Memory B cell (primary cell): Measurements from ENCODE around the gene TM4SF1.

Experiments used
- ATAC-seq: fragments of 150-1000 bp; cut with Tn5 transposase; 2 replicates; pipeline ENCODE4 v1.10.0; 2021; ENCODE audit warnings: low read depth, mild to moderate bottlenecking, moderate library complexity
- DNase-seq, 2 donors: peaks; one replicate each; pipeline ENCODE4 v3.0.0; 2022; ENCODE audit warnings: low spot score in 2 of 2
- H3K27ac Mint-ChIP-seq: one replicate; pipeline ENCODE4 v1.8.0; 2022; ENCODE audit warnings: mild to moderate bottlenecking, moderate library complexity, mixed read lengths
- H3K27me3 Mint-ChIP-seq: one replicate; pipeline ENCODE4 v1.8.0; 2022; ENCODE audit warnings: mixed read lengths
- H3K36me3 Mint-ChIP-seq: one replicate; pipeline ENCODE4 v1.8.0; 2022; ENCODE audit warnings: mild to moderate bottlenecking, mixed read lengths
- H3K4me1 Mint-ChIP-seq: one replicate; pipeline ENCODE4 v1.8.0; 2022; ENCODE audit warnings: mixed read lengths
- H3K4me3 Mint-ChIP-seq: one replicate; pipeline ENCODE4 v1.8.0; 2022; ENCODE audit warnings: mild to moderate bottlenecking, moderate library complexity, mixed read lengths
- H3K9me3 Mint-ChIP-seq: one replicate; pipeline ENCODE4 v1.8.0; 2022; ENCODE audit warnings: mixed read lengths

The TM4SF1 gene

DNA sequence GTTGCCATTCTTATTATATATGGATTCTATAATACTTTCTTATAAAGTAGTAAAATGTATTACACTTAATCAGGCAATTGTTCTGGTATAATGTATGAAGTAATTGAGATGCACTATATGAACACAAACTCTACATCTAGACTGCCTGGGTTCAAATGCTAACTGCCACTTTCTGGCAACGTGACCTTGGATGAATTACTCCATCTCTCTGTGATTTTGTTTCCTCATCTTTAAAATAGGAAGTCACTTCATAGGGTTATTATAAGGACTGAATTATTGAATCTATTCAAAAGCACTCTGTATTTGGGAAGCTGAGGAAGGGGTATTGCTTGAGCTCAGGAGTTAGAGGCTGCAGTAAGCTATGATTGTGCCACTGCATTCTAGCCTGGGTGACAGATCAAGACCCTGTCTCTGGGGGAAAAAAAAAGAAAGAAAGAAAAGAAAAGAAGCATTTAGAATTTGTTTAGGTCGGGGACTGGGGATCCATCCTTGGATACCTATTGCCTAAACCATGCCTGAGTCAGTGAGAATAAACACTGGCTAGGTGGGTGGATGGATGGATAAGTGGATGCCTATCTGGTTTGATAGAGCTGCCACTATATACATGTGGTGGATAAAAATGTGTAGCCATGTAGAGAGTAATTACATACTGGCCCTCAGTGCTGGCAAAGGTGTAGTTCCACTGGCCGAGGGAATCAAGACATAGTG lies 2.5 kb downstream of the TM4SF1 start:
- peaks cover 9% of the 10 kb centered on the region for H3K27me3 Mint-ChIP-seq
- no peak overlapping the region for H3K4me3 Mint-ChIP-seq
- peaks cover 5% of the 10 kb centered on the region for H3K4me1 Mint-ChIP-seq
- DNase-seq (no peak), ATAC-seq (no peak)
- no peaks in the 10 kb centered on the region for H3K9me3 Mint-ChIP-seq
- H3K27ac Mint-ChIP-seq = no peak overlapping the region
- H3K36me3 Mint-ChIP-seq = peaks cover 2% of the 10 kb centered on the region

DNA sequence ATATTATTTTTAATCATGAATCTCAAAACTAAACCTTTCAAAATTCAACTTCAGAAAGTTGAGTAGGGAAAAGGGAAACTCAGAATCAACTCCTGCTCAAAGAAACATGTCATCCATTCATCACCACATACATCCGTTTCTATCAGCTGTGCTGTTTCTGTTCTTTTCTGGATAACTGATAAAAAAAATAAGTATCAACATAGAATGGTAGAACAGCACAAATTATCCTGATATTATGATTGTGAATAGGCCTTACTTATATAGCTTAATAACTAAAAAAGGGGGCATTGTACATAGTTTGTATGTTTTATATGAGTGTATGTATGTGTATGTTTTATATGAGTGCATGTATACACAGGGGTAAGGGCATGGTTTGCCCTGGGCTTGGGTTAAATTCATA lies 3.1 kb downstream of the TM4SF1 start:
- peaks cover 5% of the 10 kb centered on the region for H3K4me1 Mint-ChIP-seq

DNA sequence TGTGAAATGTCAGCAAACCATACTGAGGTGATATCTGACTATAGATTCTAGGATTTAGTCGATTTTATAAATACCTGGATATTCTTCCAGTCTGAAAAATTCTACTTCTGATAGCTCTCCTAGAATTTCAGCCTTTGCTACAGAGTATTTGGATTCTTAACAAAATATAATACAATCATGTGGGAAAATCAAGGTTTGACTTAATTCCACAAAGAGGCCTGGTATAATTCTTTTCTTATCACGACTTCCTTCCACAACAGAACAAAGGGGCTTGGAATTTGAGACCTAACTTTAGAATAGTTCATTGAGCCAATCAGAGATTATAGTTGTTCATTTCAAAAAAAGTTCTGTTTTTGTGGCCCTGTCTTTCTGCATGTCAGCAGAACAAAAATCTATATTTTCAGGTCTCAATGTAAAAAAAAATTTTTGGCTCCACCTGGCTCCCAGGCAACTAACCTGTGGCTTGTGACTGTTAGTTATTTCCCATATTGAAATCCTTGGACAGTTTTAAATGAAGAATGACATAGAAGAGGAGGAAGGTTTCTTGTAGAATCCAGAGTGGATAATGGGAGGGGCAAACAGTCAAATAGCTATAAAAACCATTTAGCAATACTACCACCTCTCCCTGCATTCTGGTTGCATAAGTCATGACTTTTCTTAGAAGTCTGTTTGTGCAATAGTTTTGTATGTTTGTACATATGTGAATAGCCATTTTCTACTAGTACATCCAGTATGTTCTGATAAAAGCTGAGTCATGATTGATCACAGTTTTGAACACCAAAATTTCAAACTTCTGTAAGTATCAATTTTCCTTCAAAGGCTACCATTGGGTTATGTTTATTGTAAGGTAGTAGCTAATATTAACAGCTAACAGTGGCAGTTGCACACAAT lies 4.0 kb downstream of the TM4SF1 start:
- ATAC-seq (no peak), DNase-seq (no peak)
- Mint-ChIP-seq H3K4me3 (no peak overlapping the region), H3K4me1 (peaks cover 5% of the 10 kb centered on the region), H3K36me3 (peaks cover 2% of the 10 kb centered on the region), H3K27ac (no peak overlapping the region), H3K27me3 (peaks cover 11% of the 10 kb centered on the region), H3K9me3 (no peaks in the 10 kb centered on the region)

More for the DNA sequence above, 3.1 kb downstream of the TM4SF1 start:
- Mint-ChIP-seq H3K27me3 (peaks cover 9% of the 10 kb centered on the region), H3K36me3 (peaks cover 2% of the 10 kb centered on the region), H3K4me3 (no peak overlapping the region), H3K9me3 (no peaks in the 10 kb centered on the region), H3K27ac (no peak overlapping the region)
- no peak for DNase-seq
- ATAC-seq = no peak

DNA sequence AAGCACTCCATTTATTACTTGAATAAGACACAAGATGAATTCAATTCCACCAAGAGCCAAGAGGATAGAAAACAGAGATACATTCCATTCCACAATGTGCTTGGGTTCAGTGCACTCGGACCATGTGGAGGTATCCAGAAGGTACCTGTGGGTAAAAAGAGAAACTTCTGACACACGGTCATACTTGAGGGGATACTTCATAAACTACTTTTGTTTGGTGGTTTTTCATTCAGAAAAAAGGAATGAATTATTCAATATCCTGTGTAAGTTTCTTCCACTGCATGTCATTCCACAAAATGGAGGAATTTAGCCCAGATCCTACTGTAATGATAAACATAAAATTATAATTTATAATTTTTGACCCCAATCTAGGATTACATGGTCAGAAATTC lies 5.7 kb downstream of the TM4SF1 start:
- ATAC-seq (no peak), DNase-seq (no peak)
- H3K36me3 Mint-ChIP-seq = no peaks in the 10 kb centered on the region
- no peak overlapping the region for H3K27ac Mint-ChIP-seq
- H3K9me3 Mint-ChIP-seq = no peaks in the 10 kb centered on the region
- H3K4me1 Mint-ChIP-seq = peaks cover 2% of the 10 kb centered on the region
- no peak overlapping the region for H3K4me3 Mint-ChIP-seq
- H3K27me3 Mint-ChIP-seq = peaks cover 8% of the 10 kb centered on the region

DNA sequence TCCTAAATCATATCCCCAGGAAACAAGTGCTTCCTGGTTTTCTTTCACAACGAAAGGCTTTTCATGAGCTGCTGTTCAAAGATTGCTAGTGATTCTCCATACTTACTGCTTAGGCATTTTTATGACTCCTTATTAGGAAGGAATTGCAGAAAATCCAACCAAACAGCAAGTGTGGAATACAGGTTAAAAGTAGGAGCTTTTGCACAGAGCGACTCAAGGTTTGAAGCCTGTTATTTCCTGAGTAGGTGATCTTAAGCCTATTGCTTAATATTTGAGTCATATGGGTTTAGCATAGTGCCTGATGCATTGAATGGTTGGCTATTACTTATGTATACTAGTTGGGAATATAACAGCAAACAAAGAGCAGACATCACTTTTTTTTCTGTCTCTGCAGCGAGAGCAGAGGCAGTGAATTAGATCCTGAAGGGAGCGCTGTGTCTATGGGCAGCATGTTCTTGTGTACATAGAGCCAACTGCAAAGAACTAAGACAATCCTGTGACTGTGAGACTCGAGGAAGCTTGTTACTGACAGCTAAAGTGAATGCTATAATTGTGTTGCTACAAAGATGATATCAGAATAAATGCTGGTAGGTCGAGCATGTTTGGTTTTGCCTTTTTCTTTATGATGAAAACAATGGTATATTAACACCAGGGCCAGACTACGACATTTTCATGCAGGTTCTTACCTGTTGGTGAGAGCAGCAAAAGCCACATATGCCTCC lies 6.3 kb downstream of the TM4SF1 start:
- DNase-seq = no peak
- ATAC-seq = no peak
- no peaks in the 10 kb centered on the region for H3K9me3 Mint-ChIP-seq
- H3K27me3 Mint-ChIP-seq = peaks cover 8% of the 10 kb centered on the region
- H3K27ac Mint-ChIP-seq = no peak overlapping the region
- peaks cover 2% of the 10 kb centered on the region for H3K4me1 Mint-ChIP-seq
- no peak overlapping the region for H3K4me3 Mint-ChIP-seq
- no peaks in the 10 kb centered on the region for H3K36me3 Mint-ChIP-seq

DNA sequence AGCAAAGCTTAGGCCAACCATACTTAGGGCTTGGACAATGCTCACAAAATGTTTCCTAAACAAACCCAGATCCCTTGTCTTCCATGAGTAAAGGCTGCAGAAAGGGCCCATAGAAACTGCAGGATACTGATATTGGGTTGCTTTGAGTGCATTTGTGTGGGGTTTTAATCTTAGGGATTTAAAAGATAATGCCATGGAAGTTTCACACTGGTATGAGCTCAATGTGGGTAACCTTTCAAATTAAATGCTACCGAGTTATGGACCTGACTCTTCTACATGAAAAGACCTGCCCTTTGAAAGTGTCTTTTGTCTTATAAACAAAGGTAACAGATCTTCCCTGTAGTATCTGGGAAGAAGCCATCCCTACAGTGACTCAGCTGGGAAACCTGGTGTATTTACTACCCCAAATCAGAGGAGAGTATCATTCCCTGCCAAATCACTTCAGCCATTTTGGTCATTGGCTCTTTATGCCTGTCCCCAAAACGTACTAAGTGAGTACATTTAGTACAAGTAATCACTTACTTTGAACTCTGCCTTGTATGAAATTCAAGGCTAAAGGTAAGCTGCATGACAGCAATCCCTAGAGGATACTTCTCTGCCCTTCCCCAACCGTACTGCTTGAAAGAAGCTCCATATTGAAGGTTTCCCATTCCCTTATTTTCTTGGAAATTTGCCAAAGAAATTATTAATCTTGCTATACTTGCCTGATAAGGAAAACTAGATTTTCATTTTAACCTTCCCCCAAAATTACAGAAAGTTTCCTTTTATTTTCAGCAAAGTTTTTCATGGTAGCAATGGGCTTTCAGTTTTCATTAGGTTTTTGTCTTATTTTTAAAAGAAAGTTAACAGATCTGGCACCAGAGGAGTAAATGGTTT lies 7.2 kb downstream of the TM4SF1 start:
- Mint-ChIP-seq H3K36me3 (no peaks in the 10 kb centered on the region), H3K4me3 (no peak overlapping the region), H3K27ac (no peak overlapping the region), H3K4me1 (peaks cover 2% of the 10 kb centered on the region), H3K27me3 (peaks cover 9% of the 10 kb centered on the region), H3K9me3 (no peaks in the 10 kb centered on the region)
- ATAC-seq (no peak), DNase-seq (no peak)

DNA sequence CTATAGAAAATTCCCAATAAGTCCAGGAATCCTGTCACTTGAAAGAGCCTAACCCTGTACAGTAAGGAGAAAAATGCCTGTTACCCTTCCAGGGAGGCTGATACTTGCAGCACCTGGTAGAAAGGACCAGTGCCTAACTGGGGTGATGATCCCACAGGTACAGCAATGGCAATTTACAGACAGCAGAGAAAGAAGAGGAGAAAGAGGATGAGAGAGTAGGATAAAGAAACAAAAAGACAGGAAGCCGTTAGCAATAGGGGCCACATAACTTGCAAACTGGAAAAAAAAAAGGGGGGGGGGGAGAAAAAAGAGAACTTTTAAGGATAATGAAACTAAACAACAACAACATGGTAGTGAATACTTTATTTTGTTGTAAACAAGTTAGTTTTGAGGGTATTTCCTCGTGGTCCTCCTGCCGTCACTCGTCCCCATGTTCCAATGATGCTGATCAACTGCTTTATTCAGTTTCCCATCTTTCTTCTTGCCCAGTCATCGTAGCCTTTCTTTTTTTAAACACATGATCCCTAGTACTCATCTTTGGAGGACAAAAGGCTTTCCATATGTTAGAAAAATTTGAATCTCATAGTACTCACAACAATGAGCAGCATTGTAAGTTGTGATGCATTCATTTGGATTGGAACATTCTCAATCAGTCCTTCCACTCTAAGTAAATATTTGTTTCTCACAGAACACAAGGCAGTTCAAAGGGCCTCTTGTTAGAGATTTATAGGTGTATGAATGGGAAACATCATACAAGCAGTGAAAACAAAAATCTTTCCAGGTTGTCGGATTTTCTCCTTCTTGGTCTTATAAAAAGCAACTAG lies 8.6 kb downstream of the TM4SF1 start:
- peaks cover 2% of the 10 kb centered on the region for H3K4me1 Mint-ChIP-seq

DNA sequence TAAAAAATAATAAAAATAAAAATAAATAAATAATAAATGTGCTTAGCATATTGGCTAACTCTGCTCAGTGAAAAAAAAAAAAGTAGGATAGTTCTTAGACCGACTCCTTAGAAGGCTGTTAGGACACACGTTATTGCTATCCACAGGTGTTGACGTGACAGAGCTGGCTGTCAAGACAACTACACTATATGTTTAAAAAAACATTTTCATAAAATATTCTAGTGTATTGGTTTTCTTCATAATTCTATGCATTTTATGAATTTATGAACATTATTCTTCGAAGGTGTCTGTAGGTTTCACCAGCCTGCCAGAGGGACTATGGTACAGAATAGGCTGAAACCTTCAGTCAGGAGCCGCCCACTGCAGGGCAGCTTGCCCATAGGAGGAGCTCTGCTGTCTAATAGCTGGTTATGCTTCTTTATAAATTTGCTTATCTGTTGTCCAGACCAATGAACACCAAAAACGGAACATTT lies 9.2 kb downstream of the TM4SF1 start:
- Mint-ChIP-seq H3K9me3 (no peaks in the 10 kb centered on the region), H3K4me1 (peaks cover 2% of the 10 kb centered on the region), H3K36me3 (no peaks in the 10 kb centered on the region), H3K27ac (no peak overlapping the region), H3K27me3 (peaks cover 11% of the 10 kb centered on the region), H3K4me3 (no peak overlapping the region)
- ATAC-seq (no peak), DNase-seq (no peak)

More for the DNA sequence above, 8.6 kb downstream of the TM4SF1 start:
- DNase-seq (no peak), ATAC-seq (no peak)
- Mint-ChIP-seq H3K27me3 (peaks cover 10% of the 10 kb centered on the region), H3K9me3 (no peaks in the 10 kb centered on the region), H3K27ac (no peak overlapping the region), H3K4me3 (no peak overlapping the region), H3K36me3 (no peaks in the 10 kb centered on the region)

DNA sequence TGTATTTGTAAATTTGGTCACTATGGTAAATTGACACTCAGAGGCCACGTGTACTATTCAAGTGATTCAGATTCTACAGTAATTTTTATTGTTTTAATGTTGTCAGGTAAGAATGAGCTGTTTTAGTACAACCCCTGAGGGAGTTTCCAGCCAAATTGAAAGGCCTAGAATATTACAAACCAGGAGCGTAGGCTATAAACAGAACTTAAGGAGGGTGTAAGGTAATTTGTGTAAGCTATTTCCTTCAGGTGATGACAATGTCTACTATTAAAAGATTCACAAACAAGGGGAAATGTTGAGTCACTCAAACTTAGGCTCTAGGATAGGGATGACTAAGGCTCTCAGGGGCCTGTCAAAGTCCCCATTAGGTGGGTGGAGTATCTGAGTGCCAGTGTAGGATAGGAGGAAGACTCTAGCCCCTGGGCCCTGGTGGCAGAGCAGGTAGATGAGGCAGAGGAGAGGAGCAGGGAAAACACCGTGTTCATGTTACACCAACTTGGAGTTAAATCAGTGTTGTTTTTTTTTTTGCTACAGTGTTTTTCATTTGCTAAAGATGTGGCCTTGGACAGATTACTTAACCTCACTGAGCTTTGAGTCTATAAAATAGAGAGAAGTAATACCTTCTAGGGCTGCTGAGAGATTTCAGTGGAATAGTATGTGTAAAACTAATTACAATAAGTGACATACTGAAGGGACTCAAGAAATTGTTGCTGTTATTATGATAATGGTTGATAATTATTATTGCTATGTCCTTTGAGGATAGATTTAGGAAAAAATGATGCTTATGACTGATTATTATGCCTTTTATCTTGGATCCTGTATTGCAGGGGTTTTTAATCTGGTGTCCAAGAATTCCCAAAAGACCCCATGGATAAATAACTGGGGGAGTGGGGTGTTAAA lies 10.3 kb downstream of the TM4SF1 start:
- Mint-ChIP-seq H3K27me3 (peaks cover 7% of the 10 kb centered on the region), H3K9me3 (no peaks in the 10 kb centered on the region), H3K27ac (no peak overlapping the region), H3K4me1 (peaks cover 2% of the 10 kb centered on the region), H3K4me3 (no peak overlapping the region), H3K36me3 (no peaks in the 10 kb centered on the region)
- no peak for ATAC-seq
- no peak for DNase-seq

DNA sequence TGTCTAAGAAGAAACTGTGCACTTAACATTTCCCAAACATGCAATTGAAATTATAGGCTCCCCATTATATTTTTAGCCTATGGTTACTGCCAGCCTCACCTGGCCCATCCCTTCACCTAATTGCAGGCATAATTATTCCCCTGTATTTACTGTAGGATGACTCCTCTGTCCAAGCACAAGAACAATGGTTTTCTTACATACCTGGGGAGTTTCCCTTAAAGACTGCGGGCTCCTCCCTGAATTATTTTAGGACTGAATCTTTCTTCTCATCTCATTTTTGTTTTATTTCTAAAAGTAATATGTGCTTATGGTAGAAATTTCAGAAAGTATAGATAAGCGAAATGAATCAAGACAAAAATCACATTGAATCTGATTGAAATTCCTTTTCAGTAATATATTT lies 11.4 kb downstream of the TM4SF1 start:
- H3K4me3 Mint-ChIP-seq = no peak overlapping the region
- no peak for ATAC-seq
- H3K27me3 Mint-ChIP-seq = peaks cover 11% of the 10 kb centered on the region
- DNase-seq = no peak
- H3K36me3 Mint-ChIP-seq = no peaks in the 10 kb centered on the region
- no peaks in the 10 kb centered on the region for H3K9me3 Mint-ChIP-seq
- H3K4me1 Mint-ChIP-seq = no peaks in the 10 kb centered on the region
- no peak overlapping the region for H3K27ac Mint-ChIP-seq

DNA sequence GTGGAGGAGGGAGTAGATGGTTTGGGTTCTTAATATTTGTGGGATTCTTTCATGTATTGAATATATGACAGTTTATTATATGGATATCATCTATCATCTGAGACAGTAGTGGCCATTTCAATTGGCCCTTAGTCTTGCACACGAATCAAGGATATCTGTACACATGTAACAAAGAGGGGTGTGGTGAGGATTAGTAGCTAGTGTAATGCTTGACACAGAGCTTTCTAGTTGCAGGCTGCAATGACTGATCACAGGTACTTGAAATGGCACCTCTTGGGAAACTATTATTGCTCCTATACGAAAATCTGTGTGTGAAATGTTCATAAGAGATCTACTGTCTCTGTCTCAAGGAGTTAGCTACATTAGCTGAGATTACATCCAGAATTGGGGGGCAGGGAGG lies 12.8 kb downstream of the TM4SF1 start:
- DNase-seq (no peak), ATAC-seq (no peak)
- no peaks in the 10 kb centered on the region for H3K36me3 Mint-ChIP-seq
- no peak overlapping the region for H3K27ac Mint-ChIP-seq
- no peak overlapping the region for H3K4me3 Mint-ChIP-seq
- peaks cover 11% of the 10 kb centered on the region for H3K27me3 Mint-ChIP-seq
- H3K4me1 Mint-ChIP-seq = no peaks in the 10 kb centered on the region
- H3K9me3 Mint-ChIP-seq = no peaks in the 10 kb centered on the region

DNA sequence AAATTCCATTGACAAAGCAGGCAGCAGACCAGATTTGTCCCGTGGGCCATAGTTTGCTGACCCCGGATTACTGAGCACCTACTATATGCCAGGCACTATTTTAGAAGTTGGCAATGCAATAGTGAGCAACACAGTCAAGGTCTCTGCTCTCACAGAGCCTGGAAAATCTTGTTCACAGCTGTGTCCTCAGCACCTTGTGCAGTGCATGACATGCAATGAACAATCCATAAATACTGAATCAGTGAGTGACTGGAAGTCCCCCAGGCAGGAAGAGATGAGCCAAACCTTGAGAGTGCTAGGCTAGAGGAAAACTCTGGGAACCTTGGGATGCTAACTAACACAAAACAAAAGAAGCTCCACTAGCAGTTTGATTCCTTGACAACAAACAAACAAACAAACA lies 14.4 kb downstream of the TM4SF1 start:
- Mint-ChIP-seq H3K27ac (no peak overlapping the region), H3K27me3 (peaks cover 10% of the 10 kb centered on the region), H3K4me1 (no peaks in the 10 kb centered on the region), H3K4me3 (no peak overlapping the region), H3K9me3 (no peaks in the 10 kb centered on the region), H3K36me3 (no peaks in the 10 kb centered on the region)
- DNase-seq = no peak
- no peak for ATAC-seq
